Measurements from ENCODE around the gene CHST1. TPM values are rescaled to one million over a fixed set of nuclear protein-coding genes. Genes with fewer than 3 reads are reported as not detected.

Gene CHST1
- total RNA-seq, 1 donor from 2014 or later: 1.1 TPM

DNA sequence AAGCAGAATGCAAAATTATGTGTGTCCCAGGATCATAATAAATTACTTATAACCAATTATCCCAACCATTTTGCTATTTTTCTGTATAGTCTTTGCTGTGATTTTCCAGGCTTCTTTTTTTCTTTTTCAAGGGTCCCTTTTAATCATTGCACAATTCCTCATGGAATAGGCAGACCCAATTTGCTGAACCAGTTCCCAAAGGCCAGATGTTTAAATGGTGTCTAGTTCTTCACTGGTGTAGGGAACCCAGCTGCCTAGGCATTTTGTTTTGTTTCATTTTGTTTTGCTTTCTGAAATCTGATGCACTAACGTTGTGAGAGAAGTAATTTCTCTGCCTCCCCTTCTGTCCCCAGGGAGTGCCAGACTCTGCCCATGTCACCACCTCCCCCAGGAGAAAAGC, 60.4 kb downstream of the CHST1 start:
- DNase-seq (ENCODE audit: low read depth, low spot score): no peak
- Mint-ChIP-seq H3K9me3 (peaks cover 2% of the 10 kb centered on the region), H3K27me3 (ENCODE audit: low read depth) (peaks cover 13% of the 10 kb centered on the region), H3K27ac (ENCODE audit: unreplicated experiment) (no peak overlapping the region), H3K36me3 (ENCODE audit: low read depth) (no peaks in the 10 kb centered on the region), H3K4me3 (no peak overlapping the region), H3K4me1 (peaks cover 24% of the 10 kb centered on the region)
- TF ChIP-seq, protein P1, sequence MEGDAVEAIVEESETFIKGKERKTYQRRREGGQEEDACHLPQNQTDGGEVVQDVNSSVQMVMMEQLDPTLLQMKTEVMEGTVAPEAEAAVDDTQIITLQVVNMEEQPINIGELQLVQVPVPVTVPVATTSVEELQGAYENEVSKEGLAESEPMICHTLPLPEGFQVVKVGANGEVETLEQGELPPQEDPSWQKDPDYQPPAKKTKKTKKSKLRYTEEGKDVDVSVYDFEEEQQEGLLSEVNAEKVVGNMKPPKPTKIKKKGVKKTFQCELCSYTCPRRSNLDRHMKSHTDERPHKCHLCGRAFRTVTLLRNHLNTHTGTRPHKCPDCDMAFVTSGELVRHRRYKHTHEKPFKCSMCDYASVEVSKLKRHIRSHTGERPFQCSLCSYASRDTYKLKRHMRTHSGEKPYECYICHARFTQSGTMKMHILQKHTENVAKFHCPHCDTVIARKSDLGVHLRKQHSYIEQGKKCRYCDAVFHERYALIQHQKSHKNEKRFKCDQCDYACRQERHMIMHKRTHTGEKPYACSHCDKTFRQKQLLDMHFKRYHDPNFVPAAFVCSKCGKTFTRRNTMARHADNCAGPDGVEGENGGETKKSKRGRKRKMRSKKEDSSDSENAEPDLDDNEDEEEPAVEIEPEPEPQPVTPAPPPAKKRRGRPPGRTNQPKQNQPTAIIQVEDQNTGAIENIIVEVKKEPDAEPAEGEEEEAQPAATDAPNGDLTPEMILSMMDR (conservative IDR thresholded peaks at IDR 0.05): no peak

DNA sequence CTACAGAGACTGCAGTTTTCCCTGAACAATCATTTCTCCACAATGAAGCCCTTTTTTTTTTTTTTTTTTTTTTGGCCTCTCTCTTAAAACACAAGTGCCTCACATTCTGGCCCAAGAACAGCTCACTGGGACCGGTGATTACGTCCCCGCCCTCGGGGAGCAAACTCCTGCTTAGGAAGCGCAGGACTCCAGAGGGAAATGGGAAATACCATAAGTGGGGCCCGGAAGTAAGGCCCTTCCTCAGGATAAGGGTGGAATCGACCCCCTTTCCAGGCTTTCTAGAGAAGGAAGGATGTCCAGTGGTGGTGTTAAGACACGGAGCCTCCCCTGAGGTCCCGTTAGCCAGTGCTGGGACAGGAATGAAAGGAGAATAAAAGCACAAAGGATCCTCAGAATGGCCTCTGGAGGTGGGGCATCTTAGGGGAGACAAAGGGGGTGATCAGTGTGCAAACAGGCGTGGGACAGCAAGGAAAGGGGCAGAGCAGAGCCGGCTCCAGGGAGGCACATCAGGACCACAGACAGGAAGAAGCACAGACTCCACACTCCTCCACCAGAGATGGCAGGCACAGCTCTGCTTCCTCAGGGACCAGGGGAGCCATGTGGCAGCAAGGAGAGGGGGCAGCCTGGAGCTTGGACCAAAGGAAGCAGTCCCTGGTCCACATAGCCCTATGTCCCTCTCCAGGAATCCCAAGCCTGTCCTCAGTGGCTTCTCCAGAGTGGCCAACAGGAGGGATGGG, 61.3 kb downstream of the CHST1 start:
- no peak overlapping the region for H3K4me3 Mint-ChIP-seq
- peak overlapping the region; percentile 47 for H3K27ac Mint-ChIP-seq (ENCODE audit: unreplicated experiment)
- peaks cover 24% of the 10 kb centered on the region for H3K4me1 Mint-ChIP-seq
- H3K9me3 Mint-ChIP-seq: peaks cover under 1% of the 10 kb centered on the region
- no peaks in the 10 kb centered on the region for H3K36me3 Mint-ChIP-seq (ENCODE audit: low read depth)
- H3K27me3 Mint-ChIP-seq (ENCODE audit: low read depth): peaks cover 7% of the 10 kb centered on the region
- TF ChIP-seq, protein P1 (conservative IDR thresholded peaks at IDR 0.05): no peak
- DNase-seq (ENCODE audit: low read depth, low spot score): no peak

DNA sequence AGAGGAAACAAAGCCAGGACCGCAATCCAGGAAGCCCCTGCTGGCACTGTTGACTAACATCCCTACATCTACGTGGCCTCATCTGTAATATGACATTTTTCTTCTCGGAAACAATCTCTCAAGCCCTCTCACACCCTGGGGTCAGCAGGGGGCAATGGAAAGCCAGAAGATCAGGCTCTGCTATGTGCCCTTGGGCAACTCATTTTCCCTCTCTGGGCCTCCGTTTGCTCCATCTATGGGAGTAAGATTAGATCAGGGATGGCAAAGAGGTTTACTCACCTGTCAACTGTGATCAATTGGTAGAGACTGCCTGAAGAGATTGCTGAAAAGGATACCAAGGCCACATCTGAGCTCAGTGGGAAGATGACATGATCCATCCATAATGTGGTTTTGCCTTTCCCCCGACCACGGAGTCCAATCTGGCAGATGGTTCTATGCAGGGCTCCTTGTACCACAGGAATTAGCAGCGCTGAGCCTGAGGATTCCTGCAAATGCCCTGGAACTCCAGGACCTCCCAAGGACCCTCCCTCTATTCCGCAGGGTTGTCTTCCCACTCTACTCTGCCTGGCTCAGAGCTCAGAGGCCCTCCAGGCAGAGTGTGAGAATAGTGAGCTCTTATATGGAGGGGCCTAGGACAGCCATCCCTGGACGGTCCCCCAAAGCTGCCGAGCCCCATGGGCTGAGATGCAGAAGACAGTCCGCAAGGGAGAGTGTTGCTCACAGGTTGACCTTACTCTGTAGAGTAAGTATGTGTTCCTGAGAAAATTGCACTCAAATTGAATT, 66.1 kb downstream of the CHST1 start:
- no peak overlapping the region for H3K27ac Mint-ChIP-seq (ENCODE audit: unreplicated experiment)
- no peaks in the 10 kb centered on the region for H3K36me3 Mint-ChIP-seq (ENCODE audit: low read depth)
- peaks cover 16% of the 10 kb centered on the region for H3K27me3 Mint-ChIP-seq (ENCODE audit: low read depth)
- DNase-seq (ENCODE audit: low read depth, low spot score): no peak
- TF ChIP-seq, protein P1 (conservative IDR thresholded peaks at IDR 0.05): no peak
- no peaks in the 10 kb centered on the region for H3K9me3 Mint-ChIP-seq
- H3K4me1 Mint-ChIP-seq: peaks cover 11% of the 10 kb centered on the region
- no peak overlapping the region for H3K4me3 Mint-ChIP-seq

Small RNAs within 50 kb of the gene (microRNA-seq; reads per million reads assigned to microRNA genes)
- gene MIR7154: not detected

Other genes with a start within 250 kb of the CHST1 start
- 12.9 and 13.3 TPM in 2 replicates for gene SLC35C1, start 139.5 kb upstream of the CHST1 start, total RNA-seq
- 19.0 and 23.8 TPM in 2 replicates for gene CRY2, start 181.9 kb upstream of the CHST1 start, total RNA-seq
- gene MAPK8IP1, start 220.0 kb upstream of the CHST1 start, total RNA-seq: 36.6 and 38.7 TPM in 2 replicates
- gene FREY1, start 241.6 kb upstream of the CHST1 start, total RNA-seq: 2.5 and 3.3 TPM in 2 replicates

Measured in neural crest cell (in vitro differentiated cells).